ENCODE results near the gene MED13L. TPM values are rescaled to one million over a fixed set of nuclear protein-coding genes. Genes with fewer than 3 reads are reported as not detected.

The MED13L gene
- polyA plus RNA-seq, 1 of the 3 experiments (the other 2 are of a cell fraction), result 17.1 TPM

GRCh38 chr12:116077431-116077830, 200.1 kb downstream of the MED13L start:
- CTCF ChIA-PET, result interaction anchor here (0.8 to 0.9 kb wide), 2 partner anchors 10 to 30 kb away, joined by 3 to 4 read pairs; no protein-coding TSS in a partner anchor
- Histone ChIP-seq H4K20me1 (ENCODE audit: insufficient read depth) (peaks cover 68% of the 10 kb centered on the region), H3K79me2 (ENCODE audit: insufficient read depth) (peaks cover 96% of the 10 kb centered on the region)

DNA sequence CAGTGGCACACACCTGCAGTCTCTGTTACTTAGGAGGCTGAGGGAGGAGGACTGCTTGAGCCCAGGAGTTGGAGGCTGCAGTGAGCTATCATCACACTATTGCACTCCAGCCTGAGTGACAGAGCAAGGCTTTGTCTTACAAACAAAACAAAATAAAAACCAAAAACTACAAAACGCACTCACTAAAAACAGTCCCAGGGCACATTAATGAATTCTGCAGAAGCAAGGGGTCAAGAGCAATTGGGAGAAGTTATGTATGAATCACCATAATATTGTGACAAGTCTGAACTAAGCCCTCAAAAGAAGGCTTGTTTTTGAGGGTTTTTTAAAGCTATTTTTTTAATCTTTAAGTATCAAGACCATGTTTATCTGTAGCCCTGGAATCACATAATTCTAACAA, 201.1 kb downstream of the MED13L start:
- no peak overlapping the region for H3K9ac ChIP-seq
- no peaks in the 10 kb centered on the region for H3K27me3 ChIP-seq (ENCODE audit: insufficient read depth)
- no peaks in the 10 kb centered on the region for H3F3A ChIP-seq (replicated peaks; ENCODE audit: insufficient read depth)
- no peak for DNase-seq
- 96% methylated on average over 1 of the region's 1 CpG for WGBS (ENCODE audit: low lambda C conversion rate)
- H3K4me3 ChIP-seq (ENCODE audit: low read depth in 2 of 2, low read length in 1 of 2), result no peak overlapping the region
- peaks cover 96% of the 10 kb centered on the region for H3K79me2 ChIP-seq (ENCODE audit: insufficient read depth)
- H3K4me2 ChIP-seq, result no peak overlapping the region
- H3K9me2 ChIP-seq, result no peaks in the 10 kb centered on the region
- ChIA-PET POLR2A (no interaction called here), CTCF (no interaction called here)
- no peaks in the 10 kb centered on the region for H3K36me3 ChIP-seq (replicated peaks in 1 of 2; ENCODE audit: control insufficient read depth in 1 of 2, insufficient read depth in 2 of 2, low read length in 1 of 2)
- H3K4me1 ChIP-seq (ENCODE audit: control insufficient read depth in 1 of 2, insufficient read depth in 2 of 2, low read depth in 1 of 2, low read length in 1 of 2), result no peaks in the 10 kb centered on the region
- no peaks in the 10 kb centered on the region for H3K9me3 ChIP-seq
- no peak overlapping the region for H3K27ac ChIP-seq (ENCODE audit: low read depth in 2 of 2, low read length in 1 of 2)
- no peak overlapping the region for H2AFZ ChIP-seq (ENCODE audit: low read depth)
- peaks cover 74% of the 10 kb centered on the region for H4K20me1 ChIP-seq (ENCODE audit: insufficient read depth)
- TF ChIP-seq MXI1 (IDR thresholded peaks at IDR 0.05; ENCODE audit: low read depth, low read length) (no peak), NRF1 (IDR thresholded peaks at IDR 0.05; ENCODE audit: low read depth, low read length) (no peak), EZH2phosphoT487 (IDR thresholded peaks at IDR 0.05; ENCODE audit: borderline replicate concordance, low read depth) (no peak), REST (IDR thresholded peaks at IDR 0.05; ENCODE audit: low read depth, low read length) (no peak), TEAD4 (IDR thresholded peaks at IDR 0.05; ENCODE audit: borderline replicate concordance, insufficient read depth) (no peak), RFX5 (IDR thresholded peaks at IDR 0.05; ENCODE audit: low read length) (no peak), FOSL2 (IDR thresholded peaks at IDR 0.05; ENCODE audit: borderline replicate concordance, low read depth) (no peak), ELF1 (IDR thresholded peaks at IDR 0.05) (no peak), SIN3A (IDR thresholded peaks at IDR 0.05; ENCODE audit: borderline replicate concordance, low read depth, low read length) (no peak), GABPA (IDR thresholded peaks at IDR 0.05; ENCODE audit: low read depth) (no peak), SMC3 (IDR thresholded peaks at IDR 0.05; ENCODE audit: low read depth, low read length) (no peak), FOXM1 (IDR thresholded peaks at IDR 0.05; ENCODE audit: low read depth) (no peak), EP300 (IDR thresholded peaks at IDR 0.05; ENCODE audit: borderline replicate concordance in 1 of 2, low read depth in 1 of 2, low read length in 1 of 2) (no peak), TAF1 (IDR thresholded peaks at IDR 0.05; ENCODE audit: borderline replicate concordance, low read depth, low read length) (no peak)
- TF ChIP-seq, protein P1, sequence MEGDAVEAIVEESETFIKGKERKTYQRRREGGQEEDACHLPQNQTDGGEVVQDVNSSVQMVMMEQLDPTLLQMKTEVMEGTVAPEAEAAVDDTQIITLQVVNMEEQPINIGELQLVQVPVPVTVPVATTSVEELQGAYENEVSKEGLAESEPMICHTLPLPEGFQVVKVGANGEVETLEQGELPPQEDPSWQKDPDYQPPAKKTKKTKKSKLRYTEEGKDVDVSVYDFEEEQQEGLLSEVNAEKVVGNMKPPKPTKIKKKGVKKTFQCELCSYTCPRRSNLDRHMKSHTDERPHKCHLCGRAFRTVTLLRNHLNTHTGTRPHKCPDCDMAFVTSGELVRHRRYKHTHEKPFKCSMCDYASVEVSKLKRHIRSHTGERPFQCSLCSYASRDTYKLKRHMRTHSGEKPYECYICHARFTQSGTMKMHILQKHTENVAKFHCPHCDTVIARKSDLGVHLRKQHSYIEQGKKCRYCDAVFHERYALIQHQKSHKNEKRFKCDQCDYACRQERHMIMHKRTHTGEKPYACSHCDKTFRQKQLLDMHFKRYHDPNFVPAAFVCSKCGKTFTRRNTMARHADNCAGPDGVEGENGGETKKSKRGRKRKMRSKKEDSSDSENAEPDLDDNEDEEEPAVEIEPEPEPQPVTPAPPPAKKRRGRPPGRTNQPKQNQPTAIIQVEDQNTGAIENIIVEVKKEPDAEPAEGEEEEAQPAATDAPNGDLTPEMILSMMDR (IDR thresholded peaks at IDR 0.05), result no peak

More at GRCh38 chr12:116077431-116077830, 200.1 kb downstream of the MED13L start:
- Histone ChIP-seq H3K9me3 (no peaks in the 10 kb centered on the region), H2AFZ (ENCODE audit: low read depth) (no peak overlapping the region), H3K4me2 (no peak overlapping the region), H3K4me1 (ENCODE audit: control insufficient read depth in 1 of 2, insufficient read depth in 2 of 2, low read depth in 1 of 2, low read length in 1 of 2) (no peaks in the 10 kb centered on the region), H3K4me3 (ENCODE audit: low read depth in 2 of 2, low read length in 1 of 2) (no peak overlapping the region), H3K36me3 (replicated peaks in 1 of 2; ENCODE audit: control insufficient read depth in 1 of 2, insufficient read depth in 2 of 2, low read length in 1 of 2) (no peaks in the 10 kb centered on the region), H3F3A (replicated peaks; ENCODE audit: insufficient read depth) (no peaks in the 10 kb centered on the region), H3K9ac (no peak overlapping the region), H3K27ac (ENCODE audit: low read depth in 2 of 2, low read length in 1 of 2) (no peak overlapping the region), H3K27me3 (ENCODE audit: insufficient read depth) (no peaks in the 10 kb centered on the region), H3K9me2 (no peaks in the 10 kb centered on the region)
- POLR2A ChIA-PET, result no interaction called here
- DNase-seq, result no peak
- no peak for TF ChIP-seq SMC3 (IDR thresholded peaks at IDR 0.05; ENCODE audit: low read depth, low read length)
- TF ChIP-seq EZH2phosphoT487 (IDR thresholded peaks at IDR 0.05; ENCODE audit: borderline replicate concordance, low read depth), result no peak
- TF ChIP-seq USF1 (IDR thresholded peaks at IDR 0.05; ENCODE audit: borderline replicate concordance, low read depth), result no peak
- TF ChIP-seq SIN3A (IDR thresholded peaks at IDR 0.05; ENCODE audit: borderline replicate concordance, low read depth, low read length), result no peak
- no peak for TF ChIP-seq ELF1 (IDR thresholded peaks at IDR 0.05)
- no peak for TF ChIP-seq MEF2A (IDR thresholded peaks at IDR 0.05; ENCODE audit: borderline replicate concordance, low read depth)
- TF ChIP-seq PBX3 (IDR thresholded peaks at IDR 0.05), result no peak
- TF ChIP-seq YY1 (IDR thresholded peaks at IDR 0.05; ENCODE audit: low read depth), result no peak

Measured in SK-N-SH (cell line).